Thyroid gland (tissue), 4 donors: ENCODE measurements around the gene PCBP4. TPM values are rescaled to one million over a fixed set of nuclear protein-coding genes. Genes with fewer than 3 reads are reported as not detected.
"Not testable (repeated sequence)": the region's sequence is repeated elsewhere in the genome, so short reads cannot be mapped to it uniquely, and the experiment has no call there.

ENCODE experiments used
- DNase-seq, 2 donors: peaks; one replicate each; pipeline ENCODE4 v3.0.0-alpha.2; 2019
- H3K27ac ChIP-seq, 3 donors: fragments of 200-600 bp; sonication (generic); 1 replicate in 2 of 3; 2 replicates in 1 of 3; pipeline ENCODE4 v1.5.1; 2016 to 2019; ENCODE audit warnings: mild to moderate bottlenecking in 1 of 3, moderate library complexity in 1 of 3
- H3K27me3 ChIP-seq: fragments of 200-600 bp; sonication (generic); one replicate; pipeline ENCODE4 v1.5.1; 2019
- H3K36me3 ChIP-seq, 2 donors: fragments of 200-600 bp; sonication (generic); one replicate each; pipeline ENCODE4 v1.5.1; 2016 to 2019
- H3K4me1 ChIP-seq, 2 donors: fragments of 200-600 bp; sonication (generic); one replicate each; pipeline ENCODE4 v1.5.1; 2017 to 2019
- H3K4me3 ChIP-seq, 3 donors: fragments of 200-600 bp; sonication (generic); replicated peaks in 1 of 3; 1 replicate in 2 of 3; 2 replicates in 1 of 3; pipeline ENCODE4 v1.5.1; 2016; ENCODE audit warnings: mild to moderate bottlenecking in 1 of 3
- H3K9me3 ChIP-seq: fragments of 200-600 bp; sonication (generic); one replicate; pipeline ENCODE4 v1.5.1; 2017
- CTCF ChIP-seq, 6 experiments: fragments of 200-600 bp in 3 of 6; fragments of 450-650 bp in 3 of 6; sonication (generic) in 3 of 6; IDR thresholded peaks; one replicate each; pipeline ENCODE4 v1.5.1; 2016 to 2019; ENCODE audit warnings: antibody characterized with exemption in 6 of 6, mild to moderate bottlenecking in 2 of 6, inconsistent platforms in 1 of 6, moderate library complexity in 1 of 6
- POLR2A ChIP-seq, 2 donors: fragments of 450-650 bp; IDR thresholded peaks; one replicate each; pipeline ENCODE4 v1.6.1; 2017; ENCODE audit warnings: antibody characterized with exemption in 2 of 2, mild to moderate bottlenecking in 2 of 2, moderate library complexity in 1 of 2
- WGBS, 2 donors: methylation state at CpG; one replicate each; pipeline ENCODE4 v1.1.5; 2017; 5-methylcytosine and 5-hydroxymethylcytosine counted together
- intact Hi-C: fragments of 100-400 bp; cut with DNase I; formaldehyde crosslinking; loops from one replicate; pipeline ENCODE4 v1.15.1; 2023
- total RNA-seq, 4 donors: library from RNA; depleted of rRNA; stranded (reverse); fragments of >200 nt; gene quantifications; one replicate each; pipeline ENCODE4 v1.2.3, GENCODE V29; 2016

PCBP4 gene
- total RNA-seq, 4 donors from 2014 or later, result 22.2 to 66.2 (median 41.1) TPM

- intact Hi-C loops, result no loop called here
- DNase-seq, result no peak
Observed at GRCh38 chr3:51932471-51933370, 34.5 kb downstream of the PCBP4 start.

GRCh38 chr3:51931756-51932155 lies 35.5 kb downstream of the PCBP4 start:
- Histone ChIP-seq H3K4me1 (no peaks in the 10 kb centered on the region), H3K27ac (no peak overlapping the region), H3K9me3 (no peaks in the 10 kb centered on the region), H3K4me3 (no peak overlapping the region), H3K27me3 (no peaks in the 10 kb centered on the region), H3K36me3 (peaks cover 32% of the 10 kb centered on the region in 2 donors)
- TF ChIP-seq CTCF (IDR thresholded peaks at IDR 0.05) (no peak), POLR2A (IDR thresholded peaks at IDR 0.05) (no peak)
- WGBS, 2 donors, result 83 to 97% methylated on average over 6 of the region's 6 CpGs
- intact Hi-C loops, result no loop called here
- DNase-seq, result no peak

More at GRCh38 chr3:51932471-51933370, 34.5 kb downstream of the PCBP4 start:
- Histone ChIP-seq H3K27me3 (no peaks in the 10 kb centered on the region), H3K4me1 (no peaks in the 10 kb centered on the region), H3K27ac (no peak overlapping the region), H3K9me3 (no peaks in the 10 kb centered on the region), H3K4me3 (no peak overlapping the region), H3K36me3 (peaks cover 36 to 42% of the 10 kb centered on the region in 2 donors)
- WGBS, 2 donors, result 93 to 97% methylated on average over 10 to 15 of the region's 15 CpGs
- TF ChIP-seq CTCF (IDR thresholded peaks at IDR 0.05), result no peak
- TF ChIP-seq POLR2A (IDR thresholded peaks at IDR 0.05), result no peak

GRCh38 chr3:51930439-51930838 lies 36.8 kb downstream of the PCBP4 start:
- no peak overlapping the region for H3K4me3 ChIP-seq
- no peak overlapping the region for H3K27ac ChIP-seq
- no peak for DNase-seq
- no peaks in the 10 kb centered on the region for H3K27me3 ChIP-seq
- no peaks in the 10 kb centered on the region for H3K9me3 ChIP-seq
- peaks cover 21% of the 10 kb centered on the region in 2 donors for H3K36me3 ChIP-seq
- TF ChIP-seq CTCF (IDR thresholded peaks at IDR 0.05), result no peak
- TF ChIP-seq POLR2A (IDR thresholded peaks at IDR 0.05), result no peak
- WGBS, 2 donors, result 91 to 100% methylated on average over 1 of the region's 1 CpG
- H3K4me1 ChIP-seq, result no peaks in the 10 kb centered on the region
- intact Hi-C loops, result no loop called here

GRCh38 chr3:51929420-51930003 lies 37.7 kb downstream of the PCBP4 start:
- intact Hi-C loops, result no loop called here
- no peaks in the 10 kb centered on the region for H3K27me3 ChIP-seq

GRCh38 chr3:51928981-51929380 lies 38.3 kb downstream of the PCBP4 start:
- H3K36me3 ChIP-seq, DNase-seq, H3K27me3 ChIP-seq, H3K9me3 ChIP-seq, H3K4me1 ChIP-seq, H3K4me3 ChIP-seq, intact Hi-C loops, H3K27ac ChIP-seq: not testable (repeated sequence)
- WGBS, 2 donors, result 75 to 88% methylated on average over 2 to 3 of the region's 3 CpGs

More at GRCh38 chr3:51929420-51930003, 37.7 kb downstream of the PCBP4 start:
- DNase-seq, result no peak
- Histone ChIP-seq H3K4me3 (no peak overlapping the region), H3K36me3 (peaks cover 13 to 15% of the 10 kb centered on the region in 2 donors), H3K4me1 (no peaks in the 10 kb centered on the region), H3K9me3 (no peaks in the 10 kb centered on the region), H3K27ac (no peak overlapping the region)
- TF ChIP-seq POLR2A (IDR thresholded peaks at IDR 0.05) (no peak), CTCF (IDR thresholded peaks at IDR 0.05) (no peak)
- 74 to 76% methylated on average over 5 of the region's 5 CpGs for WGBS, 2 donors
